Activated B cell treated with CpG ODN at 0.5 μM for 24 hours (primary cell): ENCODE measurements around the gene GPR152. TPM values are rescaled to one million over a fixed set of nuclear protein-coding genes. Genes with fewer than 3 reads are reported as not detected.

Source experiments
- ATAC-seq: fragments of 200-7000 bp; cut with Tn5 transposase; one replicate; pipeline ENCODE4 v1.10.0; 2021; ENCODE audit warnings: low read depth, mild to moderate bottlenecking, moderate library complexity
- CTCF ChIA-PET: fragments of 350-600 bp; sonication (Branson Sonifier 250); formaldehyde crosslinking; loops from one replicate; lab custom pipeline; 2021; ENCODE audit warnings: antibody characterized with exemption; lab: Charles Lee
- POLR2A ChIA-PET: fragments of 350-600 bp; sonication (Branson Sonifier 250); formaldehyde crosslinking; loops from one replicate; lab custom pipeline; 2021; ENCODE audit warnings: antibody characterized with exemption; lab: Charles Lee
- DNase-seq: peaks from one replicate; pipeline ENCODE4 v3.0.0; 2022
- H3K27ac Mint-ChIP-seq: one replicate; pipeline ENCODE4 v1.8.0; 2020; ENCODE audit warnings: mixed read lengths
- H3K27me3 Mint-ChIP-seq: one replicate; pipeline ENCODE4 v1.8.0; 2021; ENCODE audit warnings: mixed read lengths
- H3K36me3 Mint-ChIP-seq: one replicate; pipeline ENCODE4 v1.8.0; 2021; ENCODE audit warnings: low read depth, mixed read lengths
- H3K4me1 Mint-ChIP-seq: one replicate; pipeline ENCODE4 v1.8.0; 2021; ENCODE audit warnings: mixed read lengths
- H3K4me3 Mint-ChIP-seq: one replicate; pipeline ENCODE4 v1.8.0; 2020; ENCODE audit warnings: mild to moderate bottlenecking, mixed read lengths
- H3K9me3 Mint-ChIP-seq: one replicate; pipeline ENCODE4 v1.8.0; 2020; ENCODE audit warnings: mixed read lengths
- intact Hi-C: fragments of 100-400 bp; cut with micrococcal nuclease; formaldehyde crosslinking; loops from one replicate; pipeline ENCODE4 v1.15.1; 2024
- total RNA-seq: library from RNA; stranded (reverse); gene quantifications from 2 replicates; pipeline ENCODE4 v1.2.3, GENCODE V29; 2022
- TF ChIP-seq, protein P1 (sequence below): fragments of 200-600 bp; IDR thresholded peaks from one replicate; pipeline ENCODE4 v1.8.0; 2022; ENCODE audit warnings: antibody characterized with exemption, mild to moderate bottlenecking

The GPR152 gene
- total RNA-seq, 1 donor from 2014 or later = not detected

DNA sequence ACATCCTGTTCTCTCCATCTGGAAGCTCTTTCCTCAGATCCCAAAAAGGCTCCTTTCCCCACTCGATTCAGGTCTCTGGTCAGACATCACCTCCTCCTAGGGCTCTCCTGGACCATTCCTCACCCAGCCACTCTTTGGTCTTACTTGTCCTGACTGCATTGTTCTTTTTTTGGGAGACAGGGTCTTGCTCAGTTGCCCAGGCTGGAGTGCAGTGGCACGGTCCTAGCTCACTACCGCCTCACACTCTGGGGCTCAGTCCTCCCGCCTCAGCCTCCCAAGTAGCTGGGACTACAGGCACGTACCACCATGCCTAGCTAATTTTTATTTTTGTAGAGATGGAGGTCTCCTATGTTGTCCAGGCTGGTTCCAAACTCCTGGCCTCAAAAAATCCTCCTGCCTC is 7.0 kb downstream of the GPR152 start:
- TF ChIP-seq, protein P1, sequence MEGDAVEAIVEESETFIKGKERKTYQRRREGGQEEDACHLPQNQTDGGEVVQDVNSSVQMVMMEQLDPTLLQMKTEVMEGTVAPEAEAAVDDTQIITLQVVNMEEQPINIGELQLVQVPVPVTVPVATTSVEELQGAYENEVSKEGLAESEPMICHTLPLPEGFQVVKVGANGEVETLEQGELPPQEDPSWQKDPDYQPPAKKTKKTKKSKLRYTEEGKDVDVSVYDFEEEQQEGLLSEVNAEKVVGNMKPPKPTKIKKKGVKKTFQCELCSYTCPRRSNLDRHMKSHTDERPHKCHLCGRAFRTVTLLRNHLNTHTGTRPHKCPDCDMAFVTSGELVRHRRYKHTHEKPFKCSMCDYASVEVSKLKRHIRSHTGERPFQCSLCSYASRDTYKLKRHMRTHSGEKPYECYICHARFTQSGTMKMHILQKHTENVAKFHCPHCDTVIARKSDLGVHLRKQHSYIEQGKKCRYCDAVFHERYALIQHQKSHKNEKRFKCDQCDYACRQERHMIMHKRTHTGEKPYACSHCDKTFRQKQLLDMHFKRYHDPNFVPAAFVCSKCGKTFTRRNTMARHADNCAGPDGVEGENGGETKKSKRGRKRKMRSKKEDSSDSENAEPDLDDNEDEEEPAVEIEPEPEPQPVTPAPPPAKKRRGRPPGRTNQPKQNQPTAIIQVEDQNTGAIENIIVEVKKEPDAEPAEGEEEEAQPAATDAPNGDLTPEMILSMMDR = no peak
- Mint-ChIP-seq H3K9me3 (no peaks in the 10 kb centered on the region), H3K4me1 (peaks cover 88% of the 10 kb centered on the region), H3K36me3 (no peaks in the 10 kb centered on the region), H3K27me3 (no peaks in the 10 kb centered on the region), H3K27ac (peak overlapping the region; percentile 94), H3K4me3 (peak overlapping the region; percentile 72)
- ATAC-seq (no peak), DNase-seq (no peak)
- intact Hi-C loops = no loop called here
- ChIA-PET CTCF (interaction anchor here (0.9 kb wide), 1 partner anchor 15 kb away, joined by 4 read pairs; no protein-coding TSS in a partner anchor), POLR2A (interaction anchor here (0.6 to 33.4 kb wide), 6 partner anchors 6 to 42 kb away, joined by 3 to 1417 read pairs (median 46); partner anchors contain the start of genes AIP, CABP4, CORO1B and GPR152)

DNA sequence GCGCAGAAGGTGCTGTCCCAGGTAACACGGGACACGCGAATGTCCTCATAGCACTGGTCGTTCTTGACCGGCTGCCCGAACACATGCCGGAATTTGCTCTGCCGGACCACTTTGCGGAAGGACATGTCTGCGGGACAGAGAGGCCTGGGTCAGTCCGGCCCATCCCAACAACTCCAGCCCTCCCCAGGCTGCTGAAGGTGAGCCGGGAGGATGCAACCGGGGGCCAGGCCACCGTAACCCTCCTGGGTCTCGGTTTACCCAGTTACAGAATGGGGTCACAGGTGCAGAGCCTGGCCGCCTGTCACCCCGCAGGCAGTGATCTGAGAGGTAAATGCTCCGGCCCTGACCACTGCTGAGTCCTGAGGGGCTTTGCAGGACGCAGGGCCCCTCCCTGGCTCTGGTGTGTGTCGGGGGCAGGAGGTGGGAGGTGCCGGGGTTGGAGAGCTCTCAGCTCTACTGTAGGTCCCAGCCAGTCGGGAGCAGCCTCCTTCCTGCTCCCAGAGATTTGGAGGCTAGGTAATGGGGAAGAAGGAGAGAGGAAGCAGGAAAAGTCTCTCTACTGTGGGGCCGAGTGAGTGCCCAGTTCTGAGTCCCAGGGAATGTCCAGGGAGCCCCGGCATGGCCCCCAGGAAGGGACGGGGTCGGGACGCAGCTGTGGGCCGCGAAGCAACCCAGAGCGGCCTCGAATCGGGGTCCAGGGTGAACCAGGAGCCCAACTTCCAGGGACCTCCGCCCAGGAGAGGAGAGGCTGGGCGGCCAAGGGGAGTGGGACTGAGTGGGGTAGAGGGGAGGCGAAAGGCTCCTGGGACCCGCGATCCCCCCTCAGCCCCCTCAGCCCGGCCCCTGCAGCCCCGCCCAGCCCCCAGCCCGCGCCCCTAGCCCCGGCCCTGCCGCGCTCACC is 9.8 kb downstream of the GPR152 start:
- ChIA-PET CTCF (interaction anchor here (1.4 to 1.8 kb wide), 2 partner anchors 16 to 26 kb away, joined by 3 to 6 read pairs; partner anchors contain the start of gene TMEM134), POLR2A (interaction anchor here (0.6 to 33.4 kb wide), 14 partner anchors 4 to 208 kb away, joined by 3 to 1417 read pairs (median 4); partner anchors contain the start of genes ACY3, AIP, CABP4 and CORO1B)
- no peaks in the 10 kb centered on the region for H3K9me3 Mint-ChIP-seq
- H3K27me3 Mint-ChIP-seq = no peaks in the 10 kb centered on the region
- DNase-seq (peak; percentile 30), ATAC-seq (no peak)
- TF ChIP-seq, protein P1 = no peak
- peaks cover 6% of the 10 kb centered on the region for H3K36me3 Mint-ChIP-seq
- H3K4me1 Mint-ChIP-seq = peaks cover 90% of the 10 kb centered on the region
- intact Hi-C loops = loop anchor here (1.0 to 2.0 kb wide), 2 partner anchors 14 to 18 kb away; partner anchors contain the start of gene RPS6KB2
- peak overlapping the region; percentile 77 for H3K4me3 Mint-ChIP-seq
- H3K27ac Mint-ChIP-seq = peak overlapping the region; percentile 89

DNA sequence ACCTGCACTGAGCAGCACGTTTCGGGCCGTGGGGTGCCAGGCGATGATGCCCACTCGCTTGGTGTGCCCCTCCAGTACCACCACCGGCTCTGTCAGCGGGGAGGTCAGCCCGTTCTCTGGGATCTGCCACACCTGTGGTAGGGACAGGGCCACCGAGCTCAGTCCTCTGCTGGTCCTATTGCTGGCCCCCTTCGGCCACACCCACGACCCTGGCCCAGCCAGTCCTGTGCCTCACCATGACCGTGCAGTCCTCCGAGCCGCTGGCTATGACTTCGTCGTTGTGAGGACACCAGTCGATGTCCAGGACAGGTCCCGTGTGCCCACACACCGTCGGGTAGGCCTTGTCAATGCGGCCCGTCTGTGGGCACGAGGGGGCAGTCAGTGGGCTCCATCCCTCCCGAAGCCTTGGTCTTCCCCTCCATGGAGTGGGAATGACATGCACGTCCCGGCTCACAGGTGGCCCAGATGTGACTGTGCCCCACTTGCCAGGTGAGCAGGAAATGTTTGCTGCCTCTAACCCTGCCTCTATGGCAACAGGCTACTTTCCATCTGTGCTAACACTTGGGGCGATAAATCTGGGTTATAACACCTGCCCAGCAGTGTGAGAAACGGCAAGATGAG is 10.7 kb downstream of the GPR152 start:
- H3K9me3 Mint-ChIP-seq = no peaks in the 10 kb centered on the region
- peak overlapping the region; percentile 77 for H3K4me3 Mint-ChIP-seq
- ChIA-PET POLR2A (interaction anchor here (0.6 to 26.0 kb wide), 14 partner anchors 9 to 91 kb away, joined by 3 to 1417 read pairs (median 7); partner anchors contain the start of genes AIP, CABP4, CLCF1 and CORO1B), CTCF (interaction anchor here (1.1 kb wide), 1 partner anchor 40 kb away, joined by 3 read pairs; the partner anchor contains the start of gene PPP1CA)
- TF ChIP-seq, protein P1 = no peak
- intact Hi-C loops = loop anchor here (2.0 kb wide), 1 partner anchor 13 kb away; the partner anchor contains the start of gene RPS6KB2
- ATAC-seq = no peak
- no peaks in the 10 kb centered on the region for H3K27me3 Mint-ChIP-seq
- DNase-seq = peak; percentile 31
- H3K36me3 Mint-ChIP-seq = peaks cover 12% of the 10 kb centered on the region
- H3K27ac Mint-ChIP-seq = peak overlapping the region; percentile 89
- H3K4me1 Mint-ChIP-seq = peaks cover 84% of the 10 kb centered on the region

DNA sequence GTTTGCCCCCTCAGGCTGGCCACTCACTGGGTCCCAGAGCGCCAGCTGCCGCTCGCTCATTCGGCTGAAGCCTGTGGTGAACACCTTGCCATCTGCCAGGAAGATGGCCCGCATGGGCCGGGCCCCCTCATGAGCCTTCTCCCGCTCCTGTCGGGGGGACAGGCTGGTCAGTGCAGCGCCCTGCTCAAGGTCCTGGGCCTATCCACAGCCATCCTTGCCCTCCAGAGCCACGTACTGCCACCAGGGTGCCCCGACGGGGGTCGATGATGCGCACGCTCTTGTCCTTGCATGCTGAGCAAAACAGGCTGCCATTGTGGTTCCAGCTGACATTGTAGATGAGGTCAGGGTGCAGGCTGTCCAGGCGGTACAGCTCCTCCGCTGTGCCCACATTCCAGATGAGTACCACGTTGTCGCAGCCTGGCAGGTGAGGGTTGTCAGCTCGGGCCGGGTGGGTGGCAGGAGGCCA is 11.4 kb downstream of the GPR152 start:
- Mint-ChIP-seq H3K9me3 (no peaks in the 10 kb centered on the region), H3K27ac (peak overlapping the region; percentile 88), H3K36me3 (peaks cover 19% of the 10 kb centered on the region), H3K4me1 (peaks cover 83% of the 10 kb centered on the region), H3K4me3 (peak overlapping the region; percentile 13), H3K27me3 (no peaks in the 10 kb centered on the region)
- DNase-seq (peak; percentile 39), ATAC-seq (no peak)
- ChIA-PET CTCF (interaction anchor here (1.1 kb wide), 1 partner anchor 39 kb away, joined by 3 read pairs; the partner anchor contains the start of gene PPP1CA), POLR2A (interaction anchor here (0.6 to 26.0 kb wide), 16 partner anchors 9 to 90 kb away, joined by 3 to 1417 read pairs (median 6); partner anchors contain the start of genes AIP, CABP4, CLCF1 and CORO1B)
- intact Hi-C loops = no loop called here
- TF ChIP-seq, protein P1 = no peak
